HEK293T (cell line): ENCODE measurements around the gene SMAGP.
"Not testable (repeated sequence)": the region's sequence is repeated elsewhere in the genome, so short reads cannot be mapped to it uniquely, and the experiment has no call there.

Experiments used
- CTCF ChIA-PET: fragments of 350-600 bp; formaldehyde crosslinking; extraction: SDS; loops from one replicate; lab custom pipeline; 2021; ENCODE audit warnings: antibody characterized with exemption, inconsistent platforms; lab: Yijun Ruan, JAX
- POLR2A ChIA-PET: fragments of 350-600 bp; formaldehyde crosslinking; extraction: SDS; loops from one replicate; lab custom pipeline; 2020; ENCODE audit warnings: antibody characterized with exemption, inconsistent platforms; lab: Yijun Ruan, JAX
- DNase-seq: peaks from one replicate; pipeline ENCODE4 v3.0.0; 2012; ENCODE audit warnings: mixed read lengths; ENCODE audit errors: extremely low spot score
- ARNT ChIP-seq: fragments of 450-650 bp; IDR thresholded peaks from 2 replicates; pipeline ENCODE4 v1.6.1; 2017; ENCODE audit warnings: mild to moderate bottlenecking
- BHLHE40 ChIP-seq: fragments of 450-650 bp; IDR thresholded peaks from 2 replicates; pipeline ENCODE4 v1.6.1; 2016; ENCODE audit warnings: mild to moderate bottlenecking, moderate library complexity, borderline replicate concordance
- CTBP1 ChIP-seq: fragments of 450-650 bp; IDR thresholded peaks from 2 replicates; pipeline ENCODE4 v1.6.1; 2016; ENCODE audit warnings: borderline replicate concordance
- ELF4 ChIP-seq: fragments of 450-650 bp; IDR thresholded peaks from 2 replicates; pipeline ENCODE4 v1.6.1; 2017; ENCODE audit warnings: antibody characterized with exemption
- FOXA1 ChIP-seq: fragments of 450-650 bp; IDR thresholded peaks from 2 replicates; pipeline ENCODE4 v1.6.1; 2016; ENCODE audit warnings: mild to moderate bottlenecking
- FOXK2 ChIP-seq: fragments of 450-650 bp; IDR thresholded peaks from 2 replicates; pipeline ENCODE4 v1.6.1; 2016; ENCODE audit warnings: mild to moderate bottlenecking
- FOXM1 ChIP-seq: fragments of 450-650 bp; IDR thresholded peaks from 2 replicates; pipeline ENCODE4 v1.6.1; 2017; ENCODE audit warnings: mild to moderate bottlenecking, borderline replicate concordance
- HDGF ChIP-seq: fragments of 450-650 bp; IDR thresholded peaks from 2 replicates; pipeline ENCODE4 v1.6.1; 2017; ENCODE audit warnings: antibody characterized with exemption, borderline replicate concordance
- L3MBTL2 ChIP-seq: fragments of 450-650 bp; conservative IDR thresholded peaks from 2 replicates; pipeline ENCODE4 v1.6.1; 2016; ENCODE audit warnings: mild to moderate bottlenecking
- LEF1 ChIP-seq: fragments of 450-650 bp; IDR thresholded peaks from 2 replicates; pipeline ENCODE4 v1.6.1; 2017; ENCODE audit warnings: mild to moderate bottlenecking, borderline replicate concordance
- NFRKB ChIP-seq: fragments of 450-650 bp; IDR thresholded peaks from 2 replicates; pipeline ENCODE4 v1.6.1; 2016; ENCODE audit warnings: mild to moderate bottlenecking, moderate library complexity
- PKNOX1 ChIP-seq: fragments of 450-650 bp; IDR thresholded peaks from 2 replicates; pipeline ENCODE4 v1.6.1; 2016
- SP1 ChIP-seq: fragments of 450-650 bp; IDR thresholded peaks from 2 replicates; pipeline ENCODE4 v1.6.1; 2017
- SUZ12 ChIP-seq: fragments of 450-650 bp; IDR thresholded peaks from 2 replicates; pipeline ENCODE4 v1.6.1; 2016; ENCODE audit warnings: mild to moderate bottlenecking
- TARDBP ChIP-seq: fragments of 450-650 bp; IDR thresholded peaks from 2 replicates; pipeline ENCODE4 v1.6.1; 2016
- ZNF384 ChIP-seq: fragments of 450-650 bp; IDR thresholded peaks from 2 replicates; pipeline ENCODE4 v1.6.1; 2016

Gene SMAGP

GRCh38 chr12:51227962-51228361, 42.3 kb downstream of the SMAGP start:
- ChIA-PET CTCF (no interaction called here), POLR2A (interaction anchor here (0.9 kb wide), 1 partner anchor 11 kb away, joined by 5 read pairs; the partner anchor contains the start of gene DAZAP2)
- TF ChIP-seq L3MBTL2 (no peak), PKNOX1 (no peak), FOXM1 (no peak), ELF4 (no peak), ARNT (no peak), SUZ12 (no peak), BHLHE40 (no peak), LEF1 (no peak), TARDBP (no peak), FOXA1 (no peak), NFRKB (no peak), HDGF (no peak), ZNF384 (no peak)
- DNase-seq = no peak

- DNase-seq, CTCF ChIA-PET: not testable (repeated sequence)
- POLR2A ChIA-PET = interaction anchor here (1.1 kb wide), 1 partner anchor 9 kb away, joined by 4 read pairs; the partner anchor contains the start of gene POU6F1
These were observed 43.1 kb downstream of the SMAGP start for GRCh38 chr12:51227112-51227511.

GRCh38 chr12:51225771-51226170, 44.4 kb downstream of the SMAGP start:
- DNase-seq = no peak
- CTCF ChIA-PET = no interaction called here
- POLR2A ChIA-PET = interaction anchor here (1.1 kb wide), 1 partner anchor 8 kb away, joined by 4 read pairs; the partner anchor contains the start of gene POU6F1
- TF ChIP-seq LEF1 = no peak
- no peak for TF ChIP-seq BHLHE40
- TF ChIP-seq NFRKB = no peak
- TF ChIP-seq FOXK2 = no peak
- TF ChIP-seq TARDBP = no peak
- TF ChIP-seq ELF4 = no peak
- TF ChIP-seq PKNOX1 = no peak
- no peak for TF ChIP-seq ZNF384
- TF ChIP-seq L3MBTL2 = no peak

GRCh38 chr12:51225234-51225633, 45.0 kb downstream of the SMAGP start:
- no peak for TF ChIP-seq SUZ12
- TF ChIP-seq HDGF = no peak
- no peak for TF ChIP-seq PKNOX1
- no peak for TF ChIP-seq ELF4
- no peak for TF ChIP-seq SP1
- no peak for TF ChIP-seq BHLHE40
- TF ChIP-seq L3MBTL2 = no peak
- TF ChIP-seq ZNF384 = no peak
- TF ChIP-seq CTBP1 = no peak
- no peak for TF ChIP-seq LEF1
- no peak for TF ChIP-seq FOXA1
- TF ChIP-seq FOXK2 = no peak
- no peak for TF ChIP-seq NFRKB
- ChIA-PET CTCF (interaction anchor here (0.6 kb wide), 1 partner anchor 12 kb away, joined by 4 read pairs; no protein-coding TSS in a partner anchor), POLR2A (no interaction called here)
- DNase-seq = no peak

- CTCF ChIA-PET = interaction anchor here (0.6 kb wide), 1 partner anchor 13 kb away, joined by 4 read pairs; no protein-coding TSS in a partner anchor
- no peak for TF ChIP-seq FOXM1
- no peak for TF ChIP-seq SP1
- no peak for TF ChIP-seq BHLHE40
- no peak for TF ChIP-seq HDGF
- no peak for TF ChIP-seq LEF1
- POLR2A ChIA-PET = interaction anchor here (0.7 to 1.4 kb wide), 2 partner anchors 14 to 141 kb away, joined by 3 to 6 read pairs; partner anchors contain the start of genes CSRNP2 and DAZAP2
- DNase-seq = no peak
These were observed 45.6 kb downstream of the SMAGP start for GRCh38 chr12:51224625-51225024.

GRCh38 chr12:51222461-51222860, 47.8 kb downstream of the SMAGP start:
- DNase-seq = no peak
- no peak for TF ChIP-seq HDGF
- TF ChIP-seq SUZ12 = no peak
- TF ChIP-seq BHLHE40 = no peak
- no peak for TF ChIP-seq FOXM1
- TF ChIP-seq FOXA1 = no peak
- TF ChIP-seq ARNT = no peak
- TF ChIP-seq TARDBP = no peak
- no peak for TF ChIP-seq ZNF384
- no peak for TF ChIP-seq NFRKB
- no peak for TF ChIP-seq L3MBTL2
- TF ChIP-seq LEF1 = no peak
- ChIA-PET CTCF (no interaction called here), POLR2A (no interaction called here)

- ChIA-PET POLR2A (interaction anchor here (1.5 kb wide), 1 partner anchor 19 kb away, joined by 5 read pairs; the partner anchor contains the start of gene DAZAP2), CTCF (interaction anchor here (0.6 kb wide), 1 partner anchor 128 kb away, joined by 6 read pairs; no protein-coding TSS in a partner anchor)
- not testable (repeated sequence) for DNase-seq
These were observed 50.4 kb downstream of the SMAGP start for GRCh38 chr12:51219857-51220256.
